ENCODE results near the gene CHID1. TPM values are rescaled to one million over a fixed set of nuclear protein-coding genes. Genes with fewer than 3 reads are reported as not detected.

CHID1 gene
- total and polyA plus RNA-seq, 2 of the 4 experiments (the other 2 are of a cell fraction): 34.2 to 121 TPM

GRCh38 chr11:910044-910588 is 494 bp downstream of the CHID1 start (continued):
- TF ChIP-seq BHLHE40 (IDR thresholded peaks at IDR 0.05; ENCODE audit: low read depth, low read length): no peak

GRCh38 chr11:909406-909805 is 1.2 kb downstream of the CHID1 start:
- Histone ChIP-seq H3K14ac (replicated peaks; ENCODE audit: low read depth, low read length) (no peak overlapping the region), H2AFZ (replicated peaks; ENCODE audit: low read length, poor library complexity) (no peak overlapping the region), H2AK5ac (ENCODE audit: low read depth, low read length) (no peak overlapping the region), H4K91ac (ENCODE audit: insufficient read depth, low read depth, low read length) (no peak overlapping the region), H2BK120ac (ENCODE audit: low read depth, low read length) (no peak overlapping the region), H2AK9ac (replicated peaks; ENCODE audit: low read depth, low read length, poor library complexity) (peak overlapping the region; percentile 50), H3K4me1 (ENCODE audit: control insufficient read depth, insufficient read depth, low read length) (peaks cover 7% of the 10 kb centered on the region; the same call in 1 of the 2 replicates), H2BK20ac (ENCODE audit: low read depth, low read length) (no peak overlapping the region), H3K36me3 (ENCODE audit: control insufficient read depth, insufficient read depth, low read length) (peaks cover 4% of the 10 kb centered on the region), H3K4me3 (ENCODE audit: insufficient read depth, low read depth, low read length) (no peak overlapping the region), H3K56ac (ENCODE audit: extremely low read depth, insufficient read depth, low read length) (no peak overlapping the region), H4K8ac (ENCODE audit: low read depth in 2 of 2, low read length in 2 of 2) (no peak overlapping the region), H4K5ac (ENCODE audit: low read depth, low read length) (no peak overlapping the region), H3K18ac (ENCODE audit: low read depth, low read length) (no peak overlapping the region), H3K9me1 (ENCODE audit: insufficient read depth, low read length) (0 out of 2 replicates have a peak, but pooled peaks cover 8% of the 10 kb centered on the region), H3K27ac (ENCODE audit: insufficient read depth, low read length) (no peak overlapping the region), H3K79me1 (ENCODE audit: low read depth in 1 of 2, low read length in 2 of 2) (peaks cover 9 to 52% of the 10 kb centered on the region in 2 experiments), H3K4me2 (ENCODE audit: low read depth, low read length) (peak overlapping the region; percentile 22; the same call in 1 of the 2 replicates), H2BK5ac (ENCODE audit: low read depth, low read length, poor library complexity, severe bottlenecking) (no peak overlapping the region), H3K4ac (ENCODE audit: low read depth, low read length) (no peak overlapping the region), H3K9ac (ENCODE audit: low read depth, low read length) (no peak overlapping the region), H2BK15ac (ENCODE audit: low read depth, low read length) (no peak overlapping the region), H3K23ac (ENCODE audit: low read depth, low read length) (no peak overlapping the region), H4K20me1 (ENCODE audit: insufficient read depth, low read length) (no peaks in the 10 kb centered on the region; the same call in none of the 2 replicates), H3K9me3 (ENCODE audit: control insufficient read depth, insufficient read depth, low read length) (no peaks in the 10 kb centered on the region), H3K27me3 (ENCODE audit: control insufficient read depth, insufficient read depth, low read length) (no peaks in the 10 kb centered on the region)
- ChIA-PET CTCF (no interaction called here), POLR2A (ENCODE audit: unreplicated experiment) (no interaction called here)
- in situ Hi-C loops (cut with MboI; ENCODE audit: low sequenced_read_pairs): no loop called here
- DNase-seq (no peak), ATAC-seq (ENCODE audit: low read depth) (no peak)
- intact Hi-C loops (cut with micrococcal nuclease): no loop called here
- no TSS peak for BruUV-seq (replicated peaks)
- dilution Hi-C loops (cut with HindIII; ENCODE audit: low sequenced_read_pairs, unreplicated experiment): no loop called here
- 90% methylated on average over 9 of the region's 11 CpGs; no CpG with 5 or more reads in 1 of the 2 experiments for whole genome bisulfite sequencing, 2 experiments (ENCODE audit: extremely low coverage in 2 of 2, insufficient read length in 1 of 2)
- TF ChIP-seq CHD1 (IDR thresholded peaks at IDR 0.05; ENCODE audit: low read depth, low read length) (no peak), POLR2A (IDR thresholded peaks at IDR 0.05; ENCODE audit: low read depth, low read length) (no peak), MAFK (IDR thresholded peaks at IDR 0.05; ENCODE audit: low read depth, low read length) (no peak), MAZ (IDR thresholded peaks at IDR 0.05; ENCODE audit: borderline replicate concordance, low read depth, low read length) (no peak), MXI1 (IDR thresholded peaks at IDR 0.05; ENCODE audit: borderline replicate concordance, low read depth, low read length) (no peak), BHLHE40 (IDR thresholded peaks at IDR 0.05; ENCODE audit: low read depth, low read length) (no peak), RFX5 (IDR thresholded peaks at IDR 0.05; ENCODE audit: low read depth, low read length) (no peak), CTCF (conservative IDR thresholded peaks at IDR 0.05; ENCODE audit: low read depth, low read length) (no peak), ELK1 (IDR thresholded peaks at IDR 0.05; ENCODE audit: borderline replicate concordance, low read depth, low read length) (no peak), CEBPB (IDR thresholded peaks at IDR 0.05; ENCODE audit: low read depth, low read length) (no peak), FOS (IDR thresholded peaks at IDR 0.05; ENCODE audit: low read depth, low read length) (no peak), NFE2L2 (IDR thresholded peaks at IDR 0.05; ENCODE audit: low read depth, low read length) (no peak), RCOR1 (IDR thresholded peaks at IDR 0.05; ENCODE audit: insufficient replicate concordance, low read length) (no peak), SMC3 (IDR thresholded peaks at IDR 0.05; ENCODE audit: low read depth, low read length) (no peak)
